OCI-LY1 (cell line): Measurements from ENCODE around the gene RCN1.

Experiments
- EZH2 ChIP-seq: fragments of 200-600 bp; sonication (generic), shearing (Covaris generic); IDR thresholded peaks from 2 replicates; pipeline ENCODE4 v1.8.0; 2017; ENCODE audit warnings: borderline replicate concordance, mixed run types, mild to moderate bottlenecking, antibody characterized with exemption, low read length, moderate library complexity, mixed read lengths
- TF ChIP-seq, protein P1 (sequence below): fragments of 200-600 bp; sonication (generic), shearing (Covaris generic); IDR thresholded peaks from 2 replicates; pipeline ENCODE4 v1.5.1; 2017; ENCODE audit warnings: mild to moderate bottlenecking, antibody characterized with exemption, low read length, moderate library complexity, mixed read lengths

DNA sequence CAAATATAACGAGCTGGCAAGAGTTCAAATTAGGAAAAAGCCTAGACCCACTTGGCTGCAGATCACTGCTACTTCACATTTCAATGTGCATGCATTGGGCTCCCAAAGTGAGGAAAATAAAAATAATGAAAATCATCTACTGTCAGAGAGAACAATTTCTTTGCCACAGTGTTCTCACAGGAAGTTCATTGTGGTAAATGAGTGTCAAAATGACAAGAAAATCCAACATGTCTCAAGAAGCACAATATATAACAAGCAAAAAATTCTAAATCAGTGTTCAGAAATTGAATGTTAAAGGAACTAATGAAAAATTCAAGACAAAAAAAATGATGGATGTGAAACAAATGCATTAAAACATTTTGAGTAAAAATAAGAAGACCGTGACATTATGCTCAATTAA lies 31.3 kb downstream of the RCN1 start:
- TF ChIP-seq, protein P1, sequence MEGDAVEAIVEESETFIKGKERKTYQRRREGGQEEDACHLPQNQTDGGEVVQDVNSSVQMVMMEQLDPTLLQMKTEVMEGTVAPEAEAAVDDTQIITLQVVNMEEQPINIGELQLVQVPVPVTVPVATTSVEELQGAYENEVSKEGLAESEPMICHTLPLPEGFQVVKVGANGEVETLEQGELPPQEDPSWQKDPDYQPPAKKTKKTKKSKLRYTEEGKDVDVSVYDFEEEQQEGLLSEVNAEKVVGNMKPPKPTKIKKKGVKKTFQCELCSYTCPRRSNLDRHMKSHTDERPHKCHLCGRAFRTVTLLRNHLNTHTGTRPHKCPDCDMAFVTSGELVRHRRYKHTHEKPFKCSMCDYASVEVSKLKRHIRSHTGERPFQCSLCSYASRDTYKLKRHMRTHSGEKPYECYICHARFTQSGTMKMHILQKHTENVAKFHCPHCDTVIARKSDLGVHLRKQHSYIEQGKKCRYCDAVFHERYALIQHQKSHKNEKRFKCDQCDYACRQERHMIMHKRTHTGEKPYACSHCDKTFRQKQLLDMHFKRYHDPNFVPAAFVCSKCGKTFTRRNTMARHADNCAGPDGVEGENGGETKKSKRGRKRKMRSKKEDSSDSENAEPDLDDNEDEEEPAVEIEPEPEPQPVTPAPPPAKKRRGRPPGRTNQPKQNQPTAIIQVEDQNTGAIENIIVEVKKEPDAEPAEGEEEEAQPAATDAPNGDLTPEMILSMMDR = no peak
- no peak for TF ChIP-seq EZH2
